Measurements from ENCODE around the gene SIL1.
"Not testable (repeated sequence)": the region's sequence is repeated elsewhere in the genome, so short reads cannot be mapped to it uniquely, and the experiment has no call there.

SIL1 gene

DNA sequence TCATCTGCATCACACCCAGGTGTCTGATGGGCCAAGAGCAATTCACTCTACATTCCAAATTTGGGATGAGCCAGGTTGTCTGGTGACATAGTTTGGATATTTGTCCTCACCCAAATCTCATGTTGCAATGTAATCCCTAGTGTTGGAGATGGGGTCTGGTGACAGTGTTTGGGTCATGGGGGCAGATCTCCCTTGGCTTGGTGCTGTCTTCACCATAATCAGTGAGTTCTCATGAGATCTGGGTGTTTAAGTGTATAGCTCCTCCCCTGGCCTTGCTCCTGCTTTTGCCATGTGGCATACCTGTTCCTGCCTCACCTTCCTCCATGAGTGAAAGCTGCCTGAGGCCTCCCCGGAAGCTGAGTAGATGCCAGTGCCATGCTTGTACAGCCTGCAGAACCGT is 7.4 kb upstream of the SIL1 start:
- in situ Hi-C loops (cut with MboI; ENCODE audit: low pct_unique_long_range_greater_than_20kb, low sequenced_read_pairs) = no loop called here
- no peak for DNase-seq

GRCh38 chr5:139205124-139205523 is 7.0 kb upstream of the SIL1 start:
- in situ Hi-C loops (cut with MboI; ENCODE audit: low pct_unique_long_range_greater_than_20kb, low sequenced_read_pairs) = no loop called here

DNA sequence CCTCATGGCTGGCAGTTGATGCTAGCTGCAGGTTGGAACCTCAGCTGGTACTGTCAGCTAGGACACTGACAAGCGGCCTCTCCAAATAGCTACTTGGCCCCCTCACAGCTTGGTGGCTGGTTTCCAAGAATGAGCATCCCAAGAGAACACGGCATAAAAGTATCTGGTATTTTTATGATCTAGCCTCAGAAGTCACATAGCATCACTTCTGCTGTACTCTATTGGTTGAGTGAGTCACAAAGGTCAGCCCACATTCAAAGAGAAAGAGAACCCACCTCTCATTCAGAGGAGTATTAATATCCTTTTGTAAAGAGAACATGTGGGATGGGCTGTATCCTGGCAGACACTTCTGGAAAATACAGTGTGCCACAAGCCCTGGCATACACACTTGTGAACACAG is 6.0 kb upstream of the SIL1 start:
- in situ Hi-C loops (cut with MboI; ENCODE audit: low pct_unique_long_range_greater_than_20kb, low sequenced_read_pairs) = no loop called here
- no peak for DNase-seq

More at GRCh38 chr5:139205124-139205523, 7.0 kb upstream of the SIL1 start:
- peak; percentile 42 for DNase-seq

DNA sequence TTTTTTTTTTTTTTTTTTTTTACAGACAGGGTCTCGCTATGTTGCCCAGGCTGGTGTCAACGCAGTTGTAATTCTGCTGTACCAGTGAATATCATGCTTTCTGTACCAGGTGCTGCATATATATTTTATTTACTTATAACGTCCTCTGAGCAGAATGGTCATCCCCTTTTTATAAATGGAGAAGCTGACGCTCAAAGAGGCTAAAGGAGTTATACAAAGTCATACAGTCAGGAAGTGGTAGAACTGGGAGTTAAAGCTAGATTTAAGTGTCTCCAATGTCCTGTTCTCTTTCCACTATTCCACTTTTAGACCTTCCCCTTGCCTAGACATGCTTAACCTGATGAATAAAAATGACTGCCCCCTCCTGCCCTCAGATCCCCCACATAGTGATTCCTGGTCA is 1.2 kb upstream of the SIL1 start:
- peak; percentile 13 for DNase-seq
- in situ Hi-C loops (cut with MboI; ENCODE audit: low pct_unique_long_range_greater_than_20kb, low sequenced_read_pairs) = no loop called here

DNA sequence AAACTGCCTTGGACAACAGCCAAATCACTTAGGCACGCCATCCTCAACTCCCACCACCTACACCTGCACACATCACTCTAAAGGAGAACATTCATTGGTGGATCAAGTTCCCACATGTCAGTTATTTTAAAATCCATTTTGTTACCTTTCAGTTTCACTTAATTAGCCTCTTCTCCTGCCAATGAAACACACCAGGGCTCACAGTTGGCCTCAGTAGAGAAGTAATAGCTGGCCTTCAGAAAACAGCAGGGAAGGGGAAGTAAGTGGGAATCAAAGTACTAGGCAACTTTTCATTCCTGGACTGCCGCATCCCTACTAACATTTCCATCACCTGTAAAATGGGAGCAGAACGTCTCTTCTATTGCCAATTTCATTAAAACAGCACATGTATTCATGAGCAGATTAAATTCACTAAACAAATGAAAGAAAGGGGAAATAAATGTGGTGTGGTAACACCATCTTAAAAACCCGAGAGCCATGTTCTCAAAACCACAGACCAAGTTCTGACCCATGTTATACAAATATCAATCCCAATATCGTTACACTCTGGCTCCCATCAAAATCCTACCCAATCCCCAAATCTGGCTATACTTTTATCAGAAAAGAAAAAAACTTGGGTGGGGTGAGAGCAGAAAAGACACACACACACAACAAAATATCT is 1.7 kb downstream of the SIL1 start:
- in situ Hi-C loops (cut with MboI; ENCODE audit: low pct_unique_long_range_greater_than_20kb, low sequenced_read_pairs) = no loop called here
- peak; percentile 44 for DNase-seq

DNA sequence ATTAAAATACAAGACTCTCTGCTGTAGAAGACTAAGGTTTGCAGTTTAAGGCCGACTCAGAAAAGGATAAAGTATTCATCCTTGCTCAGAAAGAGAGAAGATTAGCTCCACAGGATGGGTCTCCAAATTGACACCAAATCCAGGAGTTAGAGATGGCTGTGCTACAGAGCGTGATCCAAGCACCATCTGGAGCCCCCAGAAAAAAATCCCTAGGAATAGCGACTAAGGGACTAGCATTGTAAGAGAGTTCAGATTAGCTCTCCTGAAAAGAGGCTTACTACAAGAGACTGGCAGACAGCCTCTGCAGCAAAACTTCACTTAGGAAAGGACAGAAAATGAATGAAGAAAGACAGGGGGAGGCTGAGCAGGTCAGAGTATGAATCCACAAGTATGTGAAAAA is 3.7 kb downstream of the SIL1 start:
- in situ Hi-C loops (cut with MboI; ENCODE audit: low pct_unique_long_range_greater_than_20kb, low sequenced_read_pairs) = no loop called here
- no peak for DNase-seq

GRCh38 chr5:139193928-139194327 is 4.2 kb downstream of the SIL1 start:
- peak; percentile 27 for DNase-seq
- in situ Hi-C loops (cut with MboI; ENCODE audit: low pct_unique_long_range_greater_than_20kb, low sequenced_read_pairs) = no loop called here

GRCh38 chr5:139192906-139193305 is 5.3 kb downstream of the SIL1 start:
- DNase-seq; in situ Hi-C loops (cut with MboI; ENCODE audit: low pct_unique_long_range_greater_than_20kb, low sequenced_read_pairs): not testable (repeated sequence)

GRCh38 chr5:139191954-139192353 is 6.2 kb downstream of the SIL1 start:
- in situ Hi-C loops (cut with MboI; ENCODE audit: low pct_unique_long_range_greater_than_20kb, low sequenced_read_pairs); DNase-seq: not testable (repeated sequence)

- in situ Hi-C loops (cut with MboI; ENCODE audit: low pct_unique_long_range_greater_than_20kb, low sequenced_read_pairs) = no loop called here
Observed at GRCh38 chr5:139190125-139190524, 8.0 kb downstream of the SIL1 start.

DNA sequence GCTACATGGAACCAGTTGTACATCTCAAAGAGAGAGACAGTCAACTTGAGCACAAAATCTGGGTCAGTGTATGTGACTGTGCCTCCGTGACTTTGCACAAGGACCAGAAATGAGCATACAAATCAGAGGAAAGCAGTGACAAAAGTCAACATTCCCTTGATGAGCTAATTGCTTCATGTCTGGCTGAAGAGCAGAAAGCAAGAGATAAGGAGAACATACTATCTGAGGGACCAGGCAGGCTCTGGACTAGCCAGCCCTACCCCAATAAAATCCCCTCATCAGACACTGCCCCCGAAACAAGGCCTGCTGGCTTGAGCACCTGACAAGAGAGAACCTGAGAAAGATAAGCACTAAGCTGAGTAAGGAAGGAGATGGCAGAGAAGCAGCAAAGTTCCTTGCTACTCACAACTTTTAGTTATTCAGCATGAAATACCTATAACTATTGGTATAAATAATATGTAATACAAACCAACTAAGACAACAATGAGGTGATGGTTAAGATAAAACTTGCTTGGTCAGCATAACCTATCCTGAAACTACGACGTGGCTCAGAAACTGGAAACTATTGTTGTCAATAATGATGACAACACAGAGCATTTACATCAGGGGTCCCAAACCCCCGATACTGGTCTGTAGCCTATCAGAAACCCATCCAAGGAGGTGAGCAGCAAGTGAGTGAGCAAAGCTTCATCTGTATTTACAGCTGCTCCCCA is 9.5 kb downstream of the SIL1 start:
- in situ Hi-C loops (cut with MboI; ENCODE audit: low pct_unique_long_range_greater_than_20kb, low sequenced_read_pairs) = no loop called here
- no peak for DNase-seq

More at GRCh38 chr5:139190125-139190524, 8.0 kb downstream of the SIL1 start:
- no peak for DNase-seq

DNA sequence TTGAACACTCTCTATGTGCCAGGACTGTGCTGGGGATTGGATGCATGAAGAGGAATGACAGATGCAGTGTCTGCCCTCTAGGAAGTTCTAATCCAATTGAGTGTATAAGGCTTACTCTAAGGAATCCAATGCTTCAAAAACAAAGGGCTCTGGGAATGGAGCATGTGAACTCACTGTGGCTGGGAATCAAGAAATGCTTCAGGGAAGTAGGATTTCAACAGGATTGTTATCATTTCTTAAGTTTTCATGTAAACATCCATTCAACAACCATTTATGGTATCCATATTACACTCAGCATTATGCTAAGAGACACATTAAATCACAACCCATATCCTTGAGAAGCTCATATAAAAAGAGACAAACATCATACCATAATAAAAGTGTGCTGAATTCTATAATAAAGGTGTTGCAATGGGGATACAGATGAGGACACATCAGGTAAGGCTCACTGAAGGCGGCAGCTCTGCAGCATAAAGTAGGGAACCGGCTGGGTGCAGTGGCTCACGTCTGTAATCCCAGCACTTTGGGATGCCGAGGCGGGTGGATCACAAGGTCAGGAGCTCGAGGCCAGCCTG is 11.3 kb downstream of the SIL1 start:
- in situ Hi-C loops (cut with MboI; ENCODE audit: low pct_unique_long_range_greater_than_20kb, low sequenced_read_pairs) = no loop called here

GRCh38 chr5:139186261-139186660 is 11.9 kb downstream of the SIL1 start:
- no peak for DNase-seq
- in situ Hi-C loops (cut with MboI; ENCODE audit: low pct_unique_long_range_greater_than_20kb, low sequenced_read_pairs) = no loop called here

More for the DNA sequence above, 11.3 kb downstream of the SIL1 start:
- DNase-seq = no peak

GRCh38 chr5:139185589-139185988 is 12.6 kb downstream of the SIL1 start:
- in situ Hi-C loops (cut with MboI; ENCODE audit: low pct_unique_long_range_greater_than_20kb, low sequenced_read_pairs) = no loop called here
- DNase-seq = no peak

- DNase-seq = no peak
- in situ Hi-C loops (cut with MboI; ENCODE audit: low pct_unique_long_range_greater_than_20kb, low sequenced_read_pairs) = no loop called here
Observed at GRCh38 chr5:139183502-139183901, 14.7 kb downstream of the SIL1 start.

- in situ Hi-C loops (cut with MboI; ENCODE audit: low pct_unique_long_range_greater_than_20kb, low sequenced_read_pairs) = no loop called here
- DNase-seq = no peak
Observed at GRCh38 chr5:139182528-139183296, 15.5 kb downstream of the SIL1 start.

GRCh38 chr5:139181835-139182452 is 16.2 kb downstream of the SIL1 start:
- DNase-seq = peak; percentile 20
- in situ Hi-C loops (cut with MboI; ENCODE audit: low pct_unique_long_range_greater_than_20kb, low sequenced_read_pairs) = no loop called here

DNA sequence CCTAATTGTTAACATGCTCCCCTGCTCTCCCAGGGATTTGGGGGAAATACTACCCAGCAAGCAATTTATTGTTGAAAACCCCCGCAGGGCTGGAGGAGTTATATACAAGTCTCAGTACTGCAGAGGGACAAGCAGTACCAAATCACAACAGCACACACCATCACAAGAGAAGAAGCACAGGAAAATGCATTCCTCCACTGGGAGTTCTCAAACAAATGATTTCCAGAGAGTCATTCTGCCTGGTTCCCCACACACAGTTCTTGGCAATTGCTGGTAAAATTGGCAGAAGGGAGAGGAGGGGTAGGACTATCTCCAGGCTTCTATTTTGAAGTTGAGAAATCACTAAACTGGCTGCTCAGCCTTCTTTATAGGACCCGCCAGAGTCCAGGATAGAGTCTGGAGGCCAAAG is 16.8 kb downstream of the SIL1 start:
- in situ Hi-C loops (cut with MboI; ENCODE audit: low pct_unique_long_range_greater_than_20kb, low sequenced_read_pairs) = no loop called here

DNA sequence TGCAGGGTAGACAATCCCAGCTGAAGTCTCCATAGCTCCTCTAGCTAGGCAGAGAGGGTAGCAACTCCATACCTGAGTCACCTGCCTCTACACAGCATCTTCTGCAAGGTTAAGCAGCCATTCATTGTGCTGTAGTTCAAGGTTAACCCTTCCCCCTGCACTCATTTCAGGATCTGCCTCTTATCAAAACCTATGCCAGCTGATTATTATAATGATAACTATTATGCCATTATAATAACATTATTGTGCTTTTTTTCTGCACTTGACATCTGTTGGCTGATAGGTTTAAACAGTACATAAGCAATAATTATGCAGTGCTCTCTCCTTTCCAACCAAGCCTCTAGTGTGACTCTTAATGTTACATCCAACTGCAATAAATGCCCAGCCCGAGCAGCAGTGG is 17.3 kb downstream of the SIL1 start:
- no peak for DNase-seq
- in situ Hi-C loops (cut with MboI; ENCODE audit: low pct_unique_long_range_greater_than_20kb, low sequenced_read_pairs) = no loop called here

More for the DNA sequence above, 16.8 kb downstream of the SIL1 start:
- no peak for DNase-seq
